BJ (cell line): ENCODE measurements around the gene ATP6V1C2. TPM values are rescaled to one million over a fixed set of nuclear protein-coding genes. Genes with fewer than 3 reads are reported as not detected.

Experiments used
- CTCF ChIA-PET: fragments of 350-600 bp; formaldehyde crosslinking; extraction: SDS; loops from one replicate; lab custom pipeline; 2021; ENCODE audit warnings: antibody characterized with exemption, inconsistent platforms; lab: Yijun Ruan, JAX
- POLR2A ChIA-PET: fragments of 300-600 bp; sonication (Branson Sonifier 250); formaldehyde crosslinking; extraction: SDS; loops from one replicate; lab custom pipeline; 2021; ENCODE audit warnings: antibody characterized with exemption; lab: Charles Lee
- DNase-seq: peaks from one replicate; pipeline ENCODE4 v3.0.0-alpha.2; 2011; ENCODE audit warnings: low read depth
- H3K27me3 ChIP-seq: 2 replicates; pipeline ENCODE4 v1.6.0; 2011; ENCODE audit warnings: low read length; ENCODE audit not compliant: control insufficient read depth, insufficient read depth
- H3K36me3 ChIP-seq: 2 replicates; pipeline ENCODE4 v1.5.1; 2011; ENCODE audit warnings: low read length; ENCODE audit not compliant: control insufficient read depth, insufficient read depth
- H3K4me3 ChIP-seq: 2 replicates; pipeline ENCODE4 v1.5.1; 2011; ENCODE audit warnings: low read depth, mild to moderate bottlenecking, control low read depth, low read length
- CTCF ChIP-seq: IDR thresholded peaks from 2 replicates; pipeline ENCODE4 v1.5.1; 2011; ENCODE audit warnings: low read depth, mild to moderate bottlenecking, control low read depth, inconsistent platforms, low read length, moderate library complexity; ENCODE audit not compliant: insufficient read depth
- polyA plus RNA-seq: library from polyadenylated mRNA; depleted of rRNA; stranded (reverse); fragments of >200 nt; gene quantifications from 2 replicates; pipeline ENCODE4 v1.2.3, GENCODE V29; 2011

ATP6V1C2 gene
- polyA plus RNA-seq, 1 experiment, result 0.04 TPM

GRCh38 chr2:10826625-10827024, 105.2 kb downstream of the ATP6V1C2 start:
- no peak for DNase-seq
- no peak for TF ChIP-seq CTCF
- no peak overlapping the region for H3K4me3 ChIP-seq
- no peaks in the 10 kb centered on the region for H3K36me3 ChIP-seq
- POLR2A ChIA-PET, result no interaction called here
- peaks cover 27% of the 10 kb centered on the region for H3K27me3 ChIP-seq
- CTCF ChIA-PET, result interaction anchor here (1.2 kb wide), 1 partner anchor 298 kb away, joined by 5 read pairs; no protein-coding TSS in a partner anchor

GRCh38 chr2:10828346-10828745, 106.9 kb downstream of the ATP6V1C2 start:
- Histone ChIP-seq H3K36me3 (no peaks in the 10 kb centered on the region), H3K4me3 (no peak overlapping the region), H3K27me3 (peaks cover 22% of the 10 kb centered on the region)
- POLR2A ChIA-PET, result no interaction called here
- no peak for DNase-seq
- CTCF ChIA-PET, result interaction anchor here (1.3 to 11.4 kb wide), 2 partner anchors 12 to 297 kb away, joined by 5 to 421 read pairs; a partner anchor contains a TSS
- no peak for TF ChIP-seq CTCF

- ChIA-PET CTCF (interaction anchor here (1.3 to 11.4 kb wide), 2 partner anchors 13 to 296 kb away, joined by 5 to 421 read pairs; a partner anchor contains a TSS), POLR2A (no interaction called here)
- Histone ChIP-seq H3K27me3 (peaks cover 19% of the 10 kb centered on the region), H3K36me3 (no peaks in the 10 kb centered on the region), H3K4me3 (no peak overlapping the region)
- no peak for TF ChIP-seq CTCF
- DNase-seq, result no peak
Measured at GRCh38 chr2:10829299-10829698, 107.9 kb downstream of the ATP6V1C2 start.

GRCh38 chr2:10830203-10830602, 108.8 kb downstream of the ATP6V1C2 start:
- ChIA-PET CTCF (interaction anchor here (1.5 to 11.4 kb wide), 5 partner anchors 9 to 857 kb away, joined by 3 to 421 read pairs (median 27); a partner anchor contains a TSS), POLR2A (no interaction called here)
- Histone ChIP-seq H3K4me3 (no peak overlapping the region), H3K36me3 (no peaks in the 10 kb centered on the region), H3K27me3 (peaks cover 17% of the 10 kb centered on the region)
- no peak for TF ChIP-seq CTCF
- no peak for DNase-seq

- Histone ChIP-seq H3K36me3 (no peaks in the 10 kb centered on the region), H3K27me3 (peaks cover 17% of the 10 kb centered on the region), H3K4me3 (no peak overlapping the region)
- no peak for TF ChIP-seq CTCF
- POLR2A ChIA-PET, result no interaction called here
- DNase-seq, result no peak
- CTCF ChIA-PET, result interaction anchor here (1.0 to 11.4 kb wide), 9 partner anchors 9 to 857 kb away, joined by 3 to 421 read pairs (median 4); a partner anchor contains a TSS
Measured at GRCh38 chr2:10830641-10831399, 109.4 kb downstream of the ATP6V1C2 start.
